GM10248 (cell line): Measurements from ENCODE around the gene AGER.

ENCODE experiments used
- CTCF ChIA-PET: fragments of 300-600 bp; sonication (Branson Sonifier 250); formaldehyde crosslinking; extraction: SDS; loops from one replicate; lab custom pipeline; 2021; ENCODE audit warnings: antibody characterized with exemption; lab: Yijun Ruan, JAX
- POLR2A ChIA-PET: fragments of 350-650 bp; sonication (Branson Sonifier 250); formaldehyde crosslinking; extraction: SDS; loops from one replicate; lab custom pipeline; 2020; ENCODE audit warnings: antibody characterized with exemption; lab: Yijun Ruan, JAX
- DNase-seq: peaks from one replicate; pipeline ENCODE4 v3.0.0; 2012; ENCODE audit errors: extremely low spot score
- CTCF ChIP-seq: IDR thresholded peaks from 2 replicates; pipeline ENCODE4 v1.5.1; 2012; ENCODE audit warnings: mild to moderate bottlenecking, low read depth; ENCODE audit errors: extremely low read depth, missing control alignments, control extremely low read depth

Gene AGER

DNA sequence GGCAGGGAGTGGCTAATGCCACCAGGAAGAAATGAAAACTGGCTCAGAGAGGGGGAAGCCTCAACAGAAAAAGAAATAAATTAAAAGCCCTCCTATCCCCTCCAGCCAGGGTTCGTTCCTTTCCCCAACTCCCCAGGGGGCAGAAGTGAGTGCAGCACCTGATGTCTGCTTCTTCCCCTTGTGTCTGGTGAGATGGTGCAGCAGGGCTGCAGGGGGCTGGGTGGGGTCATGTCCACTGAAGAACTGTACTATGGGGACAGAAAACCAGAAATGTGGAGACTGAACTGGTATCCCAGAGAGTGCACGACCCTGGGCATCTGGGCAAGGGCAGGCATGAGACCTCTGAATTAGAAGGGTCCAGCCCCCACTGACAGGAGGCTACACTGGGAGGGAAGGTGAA lies 15.7 kb downstream of the AGER start:
- DNase-seq = no peak
- POLR2A ChIA-PET = no interaction called here
- CTCF ChIA-PET = no interaction called here
- TF ChIP-seq CTCF = no peak

GRCh38 chr6:32167761-32168262 lies 16.2 kb downstream of the AGER start:
- POLR2A ChIA-PET = no interaction called here

DNA sequence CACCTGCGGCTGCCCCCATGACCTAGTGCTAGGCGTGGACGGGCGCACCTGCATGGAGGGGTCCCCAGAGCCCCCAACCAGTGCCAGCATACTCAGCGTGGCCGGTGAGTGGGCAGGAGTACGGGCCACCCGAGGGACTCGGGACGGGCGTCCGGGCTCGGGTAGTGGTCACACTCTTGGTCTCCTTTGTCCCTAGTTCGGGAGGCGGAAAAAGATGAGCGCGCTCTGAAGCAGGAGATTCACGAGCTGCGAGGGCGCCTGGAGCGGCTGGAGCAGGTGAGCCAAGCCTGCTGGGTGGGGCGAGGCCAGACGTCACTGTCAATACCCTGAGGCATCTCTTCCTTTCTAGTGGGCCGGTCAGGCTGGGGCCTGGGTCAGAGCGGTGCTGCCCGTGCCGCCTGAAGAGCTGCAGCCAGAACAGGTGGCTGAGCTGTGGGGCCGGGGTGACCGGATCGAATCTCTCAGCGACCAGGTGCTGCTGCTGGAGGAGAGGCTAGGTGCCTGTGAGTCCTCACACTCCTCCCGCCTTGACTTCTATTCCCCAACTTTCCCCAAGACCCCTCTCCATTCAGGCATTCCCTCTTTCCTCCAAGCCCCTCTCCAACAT lies 16.8 kb downstream of the AGER start:
- ChIA-PET POLR2A (no interaction called here), CTCF (interaction anchor here (0.9 to 1.1 kb wide), 2 partner anchors 9 to 13 kb away, joined by 3 to 4 read pairs; no protein-coding TSS in a partner anchor)
- no peak for DNase-seq
- no peak for TF ChIP-seq CTCF

More at GRCh38 chr6:32167761-32168262, 16.2 kb downstream of the AGER start:
- CTCF ChIA-PET = interaction anchor here (1.1 kb wide), 1 partner anchor 13 kb away, joined by 4 read pairs; no protein-coding TSS in a partner anchor
- DNase-seq = no peak
- no peak for TF ChIP-seq CTCF

DNA sequence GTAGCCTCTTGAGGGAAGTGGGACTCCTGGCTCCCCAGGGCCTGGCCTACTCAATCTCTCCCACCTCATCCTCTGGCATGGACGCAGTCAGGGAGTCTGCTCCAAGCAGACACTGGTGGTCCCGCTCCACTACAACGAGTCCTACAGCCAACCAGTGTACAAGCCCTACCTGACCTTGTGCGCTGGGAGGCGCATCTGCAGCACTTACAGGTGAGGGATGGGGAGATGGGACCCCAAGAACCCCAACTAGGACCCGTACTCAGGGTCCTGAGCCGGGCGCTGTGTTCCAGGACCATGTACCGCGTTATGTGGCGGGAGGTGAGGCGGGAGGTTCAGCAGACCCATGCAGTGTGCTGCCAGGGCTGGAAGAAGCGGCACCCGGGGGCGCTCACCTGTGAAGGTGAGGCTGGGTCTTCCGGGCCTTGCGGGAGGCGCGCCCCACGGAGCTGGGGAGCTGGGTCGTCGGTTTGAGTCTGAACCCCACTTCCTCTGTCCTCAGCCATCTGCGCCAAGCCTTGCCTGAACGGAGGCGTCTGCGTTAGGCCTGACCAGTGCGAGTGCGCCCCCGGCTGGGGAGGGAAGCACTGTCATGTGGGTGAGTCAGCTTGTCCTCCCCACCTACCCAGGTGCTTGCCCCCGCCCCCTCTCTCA lies 17.5 kb downstream of the AGER start:
- ChIA-PET CTCF (interaction anchor here (0.9 to 1.0 kb wide), 3 partner anchors 8 to 48 kb away, joined by 3 read pairs; no protein-coding TSS in a partner anchor), POLR2A (no interaction called here)
- DNase-seq = no peak
- no peak for TF ChIP-seq CTCF

GRCh38 chr6:32164295-32164694 lies 19.8 kb downstream of the AGER start, which contains the start of gene EGFL8:
EGFL8 (plus strand) TSS chr6:32164595; CDS start chr6:32166166, 1,571 bp downstream.
- DNase-seq = no peak
- CTCF ChIA-PET = interaction anchor here (1.1 to 2.6 kb wide), 3 partner anchors 10 to 46 kb away, joined by 4 to 9 read pairs (median 5); no protein-coding TSS in a partner anchor
- TF ChIP-seq CTCF = no peak
- POLR2A ChIA-PET = no interaction called here

GRCh38 chr6:32163559-32164258 lies 20.3 kb downstream of the AGER start:
- TF ChIP-seq CTCF = no peak
- ChIA-PET CTCF (interaction anchor here (1.3 to 2.6 kb wide), 2 partner anchors 33 to 45 kb away, joined by 4 to 9 read pairs; no protein-coding TSS in a partner anchor), POLR2A (no interaction called here)
- no peak for DNase-seq
